ENCODE measurements around the gene CTIF.
A peak's percentile ranks its signal among the peaks of the same experiment; 100 is the strongest.

The CTIF gene

GRCh38 chr18:48893061-48893607, 354.3 kb downstream of the CTIF start:
- DNase-seq: no peak

GRCh38 chr18:48893608-48894600, 355.1 kb downstream of the CTIF start:
- no peak for DNase-seq

DNA sequence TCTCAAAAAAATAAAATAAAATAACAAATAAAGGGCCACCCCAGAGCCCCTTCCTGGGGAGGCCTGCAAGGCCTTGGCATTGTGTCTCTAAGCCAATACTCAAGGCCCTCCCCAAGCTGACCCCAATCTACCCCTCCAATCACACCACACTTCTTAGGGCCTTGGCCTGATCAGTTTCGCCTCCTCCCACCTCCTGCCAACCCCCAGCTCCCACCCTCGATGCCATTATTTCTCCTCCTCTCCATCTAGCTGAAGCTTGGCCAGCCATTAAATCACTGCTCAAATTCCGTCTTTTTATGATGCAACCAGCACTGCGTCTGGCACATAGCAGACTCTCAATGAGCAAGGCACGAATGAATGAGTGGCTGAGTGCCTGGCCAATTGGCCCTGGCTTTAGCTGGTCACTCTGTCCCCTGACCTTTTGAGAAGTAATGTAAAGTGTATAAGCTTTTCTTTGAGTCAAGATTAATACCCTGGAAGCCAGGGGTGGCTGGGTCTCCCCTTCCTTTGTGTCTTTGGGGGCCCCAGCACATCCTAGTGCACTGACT, 356.0 kb downstream of the CTIF start:
- no peak for DNase-seq

DNA sequence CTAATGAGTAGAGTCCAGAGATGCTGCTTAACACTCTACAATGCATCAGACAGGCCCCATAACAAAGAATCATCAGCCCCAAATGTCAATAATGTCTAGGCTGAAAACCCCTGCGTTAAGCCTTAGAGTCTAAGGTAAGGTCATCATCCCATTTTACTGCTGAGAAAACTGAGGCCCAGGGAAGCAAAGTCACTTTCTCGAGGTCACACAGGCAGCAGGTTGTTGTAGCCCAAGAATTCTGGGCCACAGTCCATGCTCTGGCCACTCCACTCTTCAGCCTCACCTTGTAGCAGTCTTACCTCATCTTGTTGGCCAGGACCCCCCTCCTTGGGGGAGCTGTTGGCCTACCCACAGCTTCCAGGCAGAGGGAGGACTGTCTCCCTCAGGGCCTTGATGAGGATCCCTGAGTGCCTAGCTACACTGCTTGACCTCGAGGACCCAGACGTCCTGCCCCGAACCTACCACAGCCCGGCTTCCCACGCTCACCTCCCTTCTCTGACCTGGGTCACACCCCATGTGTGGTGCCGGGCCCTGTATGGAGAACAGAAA, 357.6 kb downstream of the CTIF start:
- no peak for DNase-seq

DNA sequence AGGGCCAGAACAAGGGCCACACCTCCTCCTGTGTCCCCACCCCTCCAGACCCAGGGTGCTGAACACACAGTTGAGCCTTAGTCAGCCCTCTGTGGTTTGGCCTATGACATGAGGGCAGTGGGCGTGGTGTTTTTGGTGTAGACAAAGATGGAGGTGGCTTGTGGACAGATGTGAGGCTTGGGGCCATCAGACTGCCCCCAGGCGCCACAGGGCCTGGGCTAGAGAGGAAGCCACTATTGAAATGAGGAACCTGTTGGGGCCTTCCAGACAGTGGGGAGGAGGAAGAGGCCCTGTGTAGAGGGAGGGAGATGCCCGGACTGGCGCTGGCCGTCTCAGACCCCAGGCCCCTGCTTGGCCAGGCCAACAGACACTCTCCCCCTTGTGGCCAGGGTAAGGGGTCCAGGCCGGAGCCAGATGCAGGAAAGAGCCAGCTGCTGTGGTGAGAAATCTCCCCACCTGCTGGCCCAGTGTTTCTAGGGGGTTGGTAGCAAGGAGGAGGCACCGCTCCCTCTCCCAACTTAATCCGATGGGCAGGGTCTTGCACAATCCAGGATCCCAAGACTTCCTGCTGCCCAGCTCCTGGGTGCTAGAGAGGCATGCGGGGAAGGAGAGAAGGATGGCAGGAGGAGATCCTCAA, 358.2 kb downstream of the CTIF start:
- peak in 25 of 56 donors; percentile 7 to 68 (median 38) for DNase-seq

GRCh38 chr18:48897531-48897930, 358.7 kb downstream of the CTIF start:
- no peak for DNase-seq

DNA sequence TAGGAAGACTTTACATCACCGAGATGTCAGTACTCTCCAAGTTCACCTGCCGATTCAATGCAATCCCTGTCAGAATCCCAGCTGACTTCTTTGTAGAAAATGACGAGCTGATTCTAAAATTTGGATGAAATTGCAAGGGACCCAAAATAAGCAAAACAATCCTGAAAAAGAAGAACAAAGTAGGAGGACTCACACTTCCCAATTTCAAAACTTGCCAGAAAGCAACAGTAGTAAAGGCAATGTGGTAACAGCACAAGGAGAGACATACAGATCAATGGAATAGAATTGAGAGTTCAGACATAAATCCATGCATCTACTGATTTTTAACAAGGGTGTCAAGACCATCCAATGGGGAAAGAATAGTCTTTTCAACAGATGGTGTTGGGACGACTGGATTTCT, 359.7 kb downstream of the CTIF start:
- DNase-seq: no peak

- no peak for DNase-seq
These were observed 360.8 kb downstream of the CTIF start for GRCh38 chr18:48899558-48900174.

GRCh38 chr18:48900469-48900868, 361.6 kb downstream of the CTIF start:
- DNase-seq: no peak

DNA sequence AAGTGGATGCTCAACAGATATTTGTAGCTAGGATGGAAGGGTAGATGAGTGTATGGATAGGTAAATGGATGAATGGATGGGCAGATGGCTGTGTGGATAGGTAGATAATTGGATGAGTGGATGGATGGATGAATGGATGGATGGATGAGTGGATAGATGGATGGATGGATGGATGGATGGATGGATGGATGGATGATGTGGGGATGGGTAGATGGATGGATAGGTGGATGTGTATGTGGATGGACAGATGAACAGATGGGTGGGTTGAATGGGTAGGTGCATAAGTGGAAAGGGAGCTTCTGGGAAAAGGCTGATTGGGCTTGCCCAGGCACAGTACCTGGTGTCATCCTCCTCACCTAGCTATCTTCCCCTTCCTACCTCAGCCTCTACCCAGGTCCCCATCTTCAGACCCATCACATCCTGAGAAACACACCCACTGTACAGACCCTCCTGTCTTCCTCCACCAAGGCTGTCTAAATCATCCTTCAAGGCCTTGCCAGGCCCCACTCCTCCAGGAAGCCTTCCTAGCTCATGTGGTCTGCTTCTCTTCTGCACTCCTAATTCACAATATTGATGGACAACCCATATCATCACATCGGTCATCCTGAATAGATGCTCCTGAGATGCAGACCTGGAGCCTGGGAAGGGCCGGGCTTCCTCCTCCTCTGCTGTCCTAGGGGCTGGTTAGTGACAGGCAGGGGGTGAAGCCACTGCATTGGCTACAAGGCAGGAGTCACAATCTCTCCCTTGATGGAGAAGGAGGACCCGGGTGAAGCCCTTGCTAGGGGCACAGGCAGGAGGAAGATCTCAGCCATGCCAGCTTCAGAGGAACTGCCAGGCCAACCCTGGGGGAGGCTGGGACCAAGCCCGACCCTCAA, 362.6 kb downstream of the CTIF start:
- no peak for DNase-seq

DNA sequence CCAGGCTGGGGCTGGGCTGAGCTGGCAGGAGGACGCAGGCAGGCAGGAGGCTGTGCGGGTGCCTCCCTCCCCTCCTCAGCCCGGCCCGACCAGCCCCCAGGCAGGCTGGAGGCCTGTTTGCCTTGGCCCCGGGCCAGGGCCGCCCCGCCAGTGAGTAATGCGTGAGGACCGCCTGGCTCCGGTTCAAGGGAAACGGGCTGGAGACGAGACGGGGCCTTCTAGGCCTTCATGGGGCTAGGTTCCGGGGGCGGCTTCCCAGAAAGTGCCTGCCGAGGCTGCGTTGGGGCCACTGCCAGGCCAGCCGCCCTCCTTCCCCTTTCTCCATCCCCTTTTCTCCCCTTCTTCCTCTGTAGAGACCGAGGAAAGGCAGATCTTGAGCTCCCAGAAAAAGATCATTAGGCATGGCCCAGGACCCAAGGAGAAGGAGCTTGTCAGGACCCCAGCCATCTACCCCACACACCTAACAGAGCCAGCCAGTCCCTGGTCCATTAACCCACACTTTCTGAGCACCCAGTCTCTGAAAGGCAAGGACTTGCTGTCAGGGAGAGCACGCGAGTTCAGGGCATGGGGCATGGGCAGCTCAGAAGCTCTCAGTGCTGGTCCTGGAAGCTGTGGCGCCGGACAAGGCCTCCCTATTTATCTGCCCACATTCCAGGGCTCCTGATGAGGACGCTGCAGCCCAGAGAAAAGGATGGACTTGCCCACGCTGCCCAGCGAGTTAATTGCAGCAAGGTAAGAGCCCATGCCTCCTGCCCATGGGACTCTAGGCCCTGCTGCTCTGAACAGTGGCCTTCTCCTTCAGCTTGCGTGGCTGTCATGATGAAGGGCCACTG, 363.4 kb downstream of the CTIF start:
- peak in 36 of 56 donors; percentile 9 to 86 (median 48) for DNase-seq

DNA sequence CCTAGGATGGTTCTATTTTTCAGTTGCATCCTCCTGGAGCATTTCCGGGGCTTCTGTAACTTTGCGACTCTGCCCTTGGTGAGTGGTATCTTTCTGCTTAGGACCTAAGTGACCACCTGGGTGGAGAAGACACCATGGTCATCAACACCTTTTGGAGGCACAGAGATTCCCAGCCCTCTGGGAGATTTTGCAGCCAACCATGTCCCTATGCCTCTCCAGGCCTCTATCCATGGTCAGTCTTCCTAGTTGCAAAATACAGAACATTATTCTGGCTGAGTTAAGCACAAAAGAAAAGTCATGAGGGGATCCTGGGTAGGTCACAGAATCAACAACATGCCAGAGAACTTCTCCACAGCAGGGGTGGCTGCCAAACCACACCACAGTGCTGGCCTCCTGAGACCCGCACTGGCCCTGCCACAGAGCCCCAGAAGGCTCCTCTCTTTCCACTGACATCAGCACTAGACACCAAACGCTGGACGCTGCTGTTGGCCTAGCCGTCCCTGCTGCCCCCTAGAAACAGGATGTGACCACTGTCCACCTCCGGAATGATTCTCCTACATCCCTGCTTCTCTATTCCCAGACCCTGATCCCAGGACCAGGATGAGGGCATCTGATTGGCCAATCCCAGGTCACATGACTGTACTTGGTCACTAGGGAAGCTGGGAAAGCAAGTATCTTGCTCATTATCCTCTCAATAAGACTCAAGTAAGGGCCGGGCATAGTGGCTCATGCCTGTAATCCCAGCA, 364.2 kb downstream of the CTIF start:
- peak in 2 of 56 donors; percentile 30 to 52 for DNase-seq

- DNase-seq: no peak
These were observed 365.3 kb downstream of the CTIF start for GRCh38 chr18:48904091-48904490.

- DNase-seq: no peak
These were observed 366.1 kb downstream of the CTIF start for GRCh38 chr18:48904847-48905394.

DNA sequence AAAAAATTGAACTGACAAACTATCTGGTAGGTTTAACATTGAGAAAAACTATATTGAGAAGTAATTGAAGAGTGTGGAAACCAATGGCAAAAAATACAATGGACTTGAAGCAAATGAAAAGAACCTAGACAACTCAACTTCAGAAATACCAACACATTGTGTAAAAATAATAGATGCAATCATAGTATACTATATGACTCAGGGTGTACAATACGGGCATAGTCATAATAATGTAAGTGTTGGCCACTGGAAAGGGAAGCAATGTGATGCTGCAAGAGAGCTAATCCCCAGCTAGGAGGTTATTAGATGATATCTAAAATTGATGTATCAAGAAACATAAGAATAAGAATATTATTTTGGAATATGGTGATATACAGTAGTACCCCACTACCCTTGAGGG, 366.7 kb downstream of the CTIF start:
- no peak for DNase-seq

DNA sequence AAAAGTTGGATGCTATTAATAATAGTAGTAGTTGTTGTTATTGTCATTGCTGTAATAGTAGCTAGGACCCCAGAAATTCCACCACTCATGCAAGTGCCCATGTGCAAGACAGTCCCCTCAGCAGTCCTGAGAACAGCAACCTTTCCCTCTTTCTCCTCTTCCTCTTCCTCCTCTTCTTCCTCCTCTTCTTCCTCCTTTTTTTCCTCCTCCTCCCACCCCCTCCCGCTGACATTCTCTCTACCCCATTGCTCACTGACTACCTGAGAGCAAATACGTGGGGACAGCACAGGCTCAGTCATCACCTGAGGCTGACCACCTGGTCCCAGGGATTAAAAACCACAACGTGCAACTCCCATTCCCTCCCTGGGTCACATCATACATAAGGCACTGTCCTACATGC, 370.1 kb downstream of the CTIF start:
- no peak for DNase-seq

DNA sequence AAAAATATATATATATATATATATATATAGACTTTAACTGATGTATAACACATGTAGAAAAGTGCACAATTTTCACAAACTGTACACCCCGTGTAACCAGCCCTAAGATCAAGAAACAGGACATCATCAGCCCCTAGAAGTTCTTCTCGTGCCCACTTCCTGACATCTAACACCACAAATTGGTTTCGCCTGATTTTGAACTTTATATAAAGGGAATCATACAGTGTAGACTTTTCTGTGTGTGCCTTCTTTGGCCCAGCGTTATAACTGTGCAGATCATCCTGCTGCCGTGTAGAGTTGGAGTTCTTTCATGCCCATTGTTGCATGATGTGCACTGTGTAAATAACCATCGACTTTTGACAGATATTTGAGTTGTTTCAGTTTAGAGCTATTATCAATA, 370.9 kb downstream of the CTIF start:
- DNase-seq: no peak

- DNase-seq: no peak
These were observed 372.2 kb downstream of the CTIF start for GRCh38 chr18:48910972-48911545.

Measured in amygdala (tissue), 56 donors.